H9 (cell line): ENCODE data around the gene JPT2. TPM values are rescaled to one million over a fixed set of nuclear protein-coding genes. Genes with fewer than 3 reads are reported as not detected.

Source experiments
- DNase-seq: peaks from one replicate; pipeline ENCODE4 v3.0.0-alpha.2; 2017
- H2AFZ ChIP-seq: one replicate; pipeline ENCODE4 v1.6.1; 2013; ENCODE audit warnings: mild to moderate bottlenecking, low read length, control low read depth, moderate library complexity
- H2AK5ac ChIP-seq: 2 replicates; pipeline ENCODE4 v1.6.1; 2013; ENCODE audit warnings: low read length, control low read depth, mixed read lengths; ENCODE audit not compliant: insufficient read length
- H2BK120ac ChIP-seq: one replicate; pipeline ENCODE4 v1.6.1; 2013; ENCODE audit warnings: low read depth, mild to moderate bottlenecking, low read length, control low read depth, inconsistent platforms; ENCODE audit not compliant: poor library complexity, severe bottlenecking
- H2BK12ac ChIP-seq: 2 replicates; pipeline ENCODE4 v1.6.1; 2013; ENCODE audit warnings: low read length, control low read depth, mixed read lengths, low read depth; ENCODE audit not compliant: insufficient read length
- H2BK15ac ChIP-seq: 2 replicates; pipeline ENCODE4 v1.6.1; 2013; ENCODE audit warnings: low read depth, low read length, control low read depth
- H2BK20ac ChIP-seq: one replicate; pipeline ENCODE4 v1.6.1; 2013; ENCODE audit warnings: low read depth, mild to moderate bottlenecking, low read length, control low read depth, inconsistent platforms; ENCODE audit not compliant: poor library complexity, severe bottlenecking
- H2BK5ac ChIP-seq: 2 replicates; pipeline ENCODE4 v1.6.1; 2013; ENCODE audit warnings: low read length, control low read depth, mixed read lengths; ENCODE audit not compliant: insufficient read length
- H3K14ac ChIP-seq: 2 replicates; pipeline ENCODE4 v1.6.1; 2013; ENCODE audit warnings: low read length, control low read depth; ENCODE audit not compliant: insufficient read depth
- H3K18ac ChIP-seq: 2 replicates; pipeline ENCODE4 v1.6.1; 2013; ENCODE audit warnings: low read depth, mild to moderate bottlenecking, mixed read lengths, low read length, control low read depth; ENCODE audit not compliant: insufficient read length
- H3K23ac ChIP-seq: 2 replicates; pipeline ENCODE4 v1.6.1; 2013; ENCODE audit warnings: low read length, control low read depth, mixed read lengths, low read depth; ENCODE audit not compliant: insufficient read length
- H3K23me2 ChIP-seq: 2 replicates; pipeline ENCODE4 v1.6.1; 2013; ENCODE audit warnings: low read depth, mild to moderate bottlenecking, mixed read lengths, low read length, control low read depth; ENCODE audit not compliant: insufficient read length, poor library complexity, severe bottlenecking
- H3K27ac ChIP-seq: 2 replicates; pipeline ENCODE4 v1.5.1; 2013; ENCODE audit warnings: low read length, control low read depth, mixed read lengths, low read depth; ENCODE audit not compliant: insufficient read length
- H3K27me3 ChIP-seq: 2 replicates; pipeline ENCODE4 v1.6.1; 2013; ENCODE audit warnings: low read length, control low read depth, inconsistent platforms; ENCODE audit not compliant: insufficient read depth
- H3K4ac ChIP-seq: 2 replicates; pipeline ENCODE4 v1.6.1; 2013; ENCODE audit warnings: low read depth, mild to moderate bottlenecking, control low read depth, inconsistent platforms, low read length, moderate library complexity
- H3K4me1 ChIP-seq: 2 replicates; pipeline ENCODE4 v1.6.1; 2013; ENCODE audit warnings: low read length, control low read depth, inconsistent platforms; ENCODE audit not compliant: insufficient read depth
- H3K4me2 ChIP-seq: 2 replicates; pipeline ENCODE4 v1.6.1; 2013; ENCODE audit warnings: low read length, control low read depth, mixed read lengths; ENCODE audit not compliant: insufficient read length, insufficient read depth
- H3K56ac ChIP-seq: 2 replicates; pipeline ENCODE4 v1.6.1; 2013; ENCODE audit warnings: low read depth, mild to moderate bottlenecking, mixed read lengths, low read length, control low read depth; ENCODE audit not compliant: insufficient read length
- H3K79me1 ChIP-seq: 2 replicates; pipeline ENCODE4 v1.6.1; 2013; ENCODE audit warnings: low read depth, mild to moderate bottlenecking, moderate library complexity, low read length, control low read depth, inconsistent platforms; ENCODE audit not compliant: insufficient read depth, poor library complexity, severe bottlenecking
- H3K79me2 ChIP-seq: 2 replicates; pipeline ENCODE4 v1.6.1; 2013; ENCODE audit warnings: low read length, control low read depth, inconsistent platforms; ENCODE audit not compliant: insufficient read depth
- H3K9ac ChIP-seq: 2 replicates; pipeline ENCODE4 v1.6.1; 2013; ENCODE audit warnings: low read length, control low read depth, mixed read lengths; ENCODE audit not compliant: insufficient read length; ENCODE audit errors: extremely low read depth
- H3K9me3 ChIP-seq: one replicate; pipeline ENCODE4 v1.6.1; 2013; ENCODE audit warnings: low read depth, low read length, inconsistent platforms; ENCODE audit not compliant: control insufficient read depth
- H3T11ph ChIP-seq: one replicate; pipeline ENCODE4 v1.6.1; 2013; ENCODE audit warnings: mild to moderate bottlenecking, low read length, control low read depth, inconsistent platforms
- H4K20me1 ChIP-seq: one replicate; pipeline ENCODE4 v1.6.1; 2013; ENCODE audit not compliant: control insufficient read depth, insufficient read length, insufficient read depth
- H4K5ac ChIP-seq: 2 replicates; pipeline ENCODE4 v1.6.1; 2013; ENCODE audit warnings: low read depth, mild to moderate bottlenecking, mixed read lengths, low read length, control low read depth; ENCODE audit not compliant: insufficient read length
- H4K8ac ChIP-seq: replicated peaks from 2 replicates; pipeline ENCODE4 v1.6.1; 2013; ENCODE audit warnings: low read length, control low read depth, mixed read lengths, low read depth; ENCODE audit not compliant: insufficient read length
- H4K91ac ChIP-seq: 2 replicates; pipeline ENCODE4 v1.6.1; 2013; ENCODE audit warnings: low read depth, mild to moderate bottlenecking, moderate library complexity, mixed read lengths, low read length, control low read depth; ENCODE audit not compliant: insufficient read length
- H3K27ac Mint-ChIP-seq, 3 experiments: 2 replicates in 2 of 3; 3 replicates in 1 of 3; pipeline ENCODE4 v1.8.0; 2020 to 2021; ENCODE audit warnings: mixed read lengths in 3 of 3, mild to moderate bottlenecking in 1 of 3, moderate library complexity in 1 of 3
- H3K27me3 Mint-ChIP-seq: 2 replicates; pipeline ENCODE4 v1.8.0; 2021; ENCODE audit warnings: low read depth, mild to moderate bottlenecking, moderate library complexity, mixed read lengths
- H3K36me3 Mint-ChIP-seq, 3 experiments: 2 replicates in 2 of 3; 3 replicates in 1 of 3; pipeline ENCODE4 v1.8.0; 2020 to 2021; ENCODE audit warnings: low read depth in 3 of 3, mixed read lengths in 3 of 3; ENCODE audit not compliant: insufficient read depth in 1 of 3
- H3K4me1 Mint-ChIP-seq, 2 experiments: 2 replicates each; pipeline ENCODE4 v1.8.0; 2020; ENCODE audit warnings: mixed read lengths in 2 of 2
- H3K4me3 Mint-ChIP-seq, 2 experiments: 2 replicates in 1 of 2; 3 replicates in 1 of 2; pipeline ENCODE4 v1.8.0; 2020 to 2021; ENCODE audit warnings: mild to moderate bottlenecking in 2 of 2, mixed read lengths in 2 of 2, moderate library complexity in 1 of 2
- H3K9me3 Mint-ChIP-seq, 2 experiments: 2 replicates in 1 of 2; 3 replicates in 1 of 2; pipeline ENCODE4 v1.8.0; 2020; ENCODE audit warnings: mild to moderate bottlenecking in 2 of 2, mixed read lengths in 2 of 2, moderate library complexity in 1 of 2
- WGBS: extraction: QIAGEN DNeasy Blood & Tissue Kit; methylation state at CpG from one replicate; pipeline ENCODE4 v1.1.7; 2013; ENCODE audit warnings: missing lambda C conversion rate, low lambda C conversion rate, mixed read lengths; ENCODE audit not compliant: insufficient read length; ENCODE audit errors: extremely low coverage; 5-methylcytosine and 5-hydroxymethylcytosine counted together
- total RNA-seq: library from RNA; stranded (reverse); gene quantifications from 2 replicates; pipeline ENCODE4 v1.2.1, GENCODE V29; 2021
- TF ChIP-seq, protein P1 (sequence below): fragments of 200-600 bp; sonication (generic); conservative IDR thresholded peaks from 3 replicates; pipeline ENCODE4 v1.8.0; 2021; ENCODE audit warnings: antibody characterized with exemption, mild to moderate bottlenecking

The JPT2 gene
- total RNA-seq, 1 experiment from 2014 or later: 206 TPM

DNA sequence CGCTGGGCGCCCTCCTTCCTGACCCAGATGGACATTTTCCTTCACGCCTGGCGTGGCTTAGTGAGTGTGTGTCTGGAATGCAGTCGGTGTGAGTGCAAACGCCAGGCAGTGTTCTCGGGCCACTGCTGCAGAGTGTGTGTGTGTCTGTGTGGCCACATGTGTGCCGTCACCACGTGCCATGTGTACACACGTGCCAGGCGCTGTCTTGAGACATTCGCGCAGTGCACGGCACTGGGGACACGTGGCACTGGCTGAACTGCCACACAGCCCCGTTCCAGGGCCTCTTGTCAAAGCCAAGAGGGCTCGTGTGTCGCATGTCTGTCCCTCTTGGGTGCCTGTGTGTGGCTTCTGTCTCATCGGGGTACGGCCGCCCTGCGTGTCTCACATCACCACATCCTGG, 56.7 kb downstream of the JPT2 start:
- Mint-ChIP-seq H3K9me3 (no peaks in the 10 kb centered on the region), H3K36me3 (peaks cover 0 to 7% (median 6%) of the 10 kb centered on the region in 3 experiments; a peak in 5 of 7 replicates), H3K27ac (peak overlapping the region in 1 of 3 experiments; percentile 57; a peak in 1 of 7 replicates), H3K4me3 (no peak overlapping the region), H3K4me1 (no peaks in the 10 kb centered on the region), H3K27me3 (no peaks in the 10 kb centered on the region)
- Histone ChIP-seq H3K79me1 (no peaks in the 10 kb centered on the region), H2BK20ac (no peak overlapping the region), H3K14ac (no peak overlapping the region), H3T11ph (no peak overlapping the region), H2AFZ (no peak overlapping the region), H4K8ac (no peak overlapping the region), H3K18ac (no peak overlapping the region), H2BK120ac (no peak overlapping the region), H4K91ac (no peak overlapping the region), H3K23me2 (no peaks in the 10 kb centered on the region), H2BK15ac (no peak overlapping the region), H3K9ac (no peak overlapping the region), H3K79me2 (no peaks in the 10 kb centered on the region), H2AK5ac (no peak overlapping the region), H4K5ac (no peak overlapping the region), H2BK12ac (no peak overlapping the region), H3K4me2 (no peak overlapping the region), H3K9me3 (peaks cover 15% of the 10 kb centered on the region), H3K4ac (no peak overlapping the region), H3K27ac (no peak overlapping the region), H3K56ac (no peak overlapping the region), H4K20me1 (no peaks in the 10 kb centered on the region), H3K4me1 (no peaks in the 10 kb centered on the region), H2BK5ac (no peak overlapping the region), H3K23ac (no peak overlapping the region), H3K27me3 (no peaks in the 10 kb centered on the region)
- no CpG with 5 or more reads among the region's 22 CpGs for WGBS
- TF ChIP-seq, protein P1, sequence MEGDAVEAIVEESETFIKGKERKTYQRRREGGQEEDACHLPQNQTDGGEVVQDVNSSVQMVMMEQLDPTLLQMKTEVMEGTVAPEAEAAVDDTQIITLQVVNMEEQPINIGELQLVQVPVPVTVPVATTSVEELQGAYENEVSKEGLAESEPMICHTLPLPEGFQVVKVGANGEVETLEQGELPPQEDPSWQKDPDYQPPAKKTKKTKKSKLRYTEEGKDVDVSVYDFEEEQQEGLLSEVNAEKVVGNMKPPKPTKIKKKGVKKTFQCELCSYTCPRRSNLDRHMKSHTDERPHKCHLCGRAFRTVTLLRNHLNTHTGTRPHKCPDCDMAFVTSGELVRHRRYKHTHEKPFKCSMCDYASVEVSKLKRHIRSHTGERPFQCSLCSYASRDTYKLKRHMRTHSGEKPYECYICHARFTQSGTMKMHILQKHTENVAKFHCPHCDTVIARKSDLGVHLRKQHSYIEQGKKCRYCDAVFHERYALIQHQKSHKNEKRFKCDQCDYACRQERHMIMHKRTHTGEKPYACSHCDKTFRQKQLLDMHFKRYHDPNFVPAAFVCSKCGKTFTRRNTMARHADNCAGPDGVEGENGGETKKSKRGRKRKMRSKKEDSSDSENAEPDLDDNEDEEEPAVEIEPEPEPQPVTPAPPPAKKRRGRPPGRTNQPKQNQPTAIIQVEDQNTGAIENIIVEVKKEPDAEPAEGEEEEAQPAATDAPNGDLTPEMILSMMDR: no peak
- DNase-seq: no peak
